Thymus (tissue), 11 donors: Measurements from ENCODE around the gene FXR1. TPM values are rescaled to one million over a fixed set of nuclear protein-coding genes. Genes with fewer than 3 reads are reported as not detected.

Experiments used
- DNase-seq, 9 donors: peaks; one replicate each; pipeline ENCODE4 v3.0.0-alpha.2; 2013; ENCODE audit warnings: low spot score in 9 of 9, low read depth in 6 of 9, missing footprints in 1 of 9
- H3K27ac ChIP-seq, 2 donors: one replicate each; pipeline ENCODE4 v1.5.1; 2013; ENCODE audit warnings: control low read depth in 1 of 2, low read depth in 1 of 2, low read length in 1 of 2, mild to moderate bottlenecking in 1 of 2, moderate library complexity in 1 of 2
- H3K27me3 ChIP-seq, 2 donors: one replicate each; pipeline ENCODE4 v1.5.1; 2013; ENCODE audit warnings: low read length in 1 of 2; ENCODE audit not compliant: control insufficient read depth in 2 of 2, insufficient read depth in 1 of 2
- H3K36me3 ChIP-seq, 2 donors: one replicate each; pipeline ENCODE4 v1.5.1; 2013; ENCODE audit warnings: low read length in 1 of 2, mild to moderate bottlenecking in 1 of 2, moderate library complexity in 1 of 2; ENCODE audit not compliant: control insufficient read depth in 2 of 2, insufficient read depth in 2 of 2
- H3K4me1 ChIP-seq, 2 donors: one replicate each; pipeline ENCODE4 v1.5.1; 2013; ENCODE audit warnings: low read length in 2 of 2; ENCODE audit not compliant: control insufficient read depth in 2 of 2, insufficient read depth in 2 of 2
- H3K4me3 ChIP-seq, 2 donors: one replicate each; pipeline ENCODE4 v1.5.1; 2013; ENCODE audit warnings: low read length in 2 of 2, control low read depth in 1 of 2, mild to moderate bottlenecking in 1 of 2
- H3K9me3 ChIP-seq, 2 donors: one replicate each; pipeline ENCODE4 v1.5.1; 2013; ENCODE audit warnings: low read length in 1 of 2, mild to moderate bottlenecking in 1 of 2; ENCODE audit not compliant: control insufficient read depth in 2 of 2, insufficient read depth in 1 of 2
- WGBS: extraction: QIAGEN DNeasy Blood & Tissue Kit; methylation state at CpG from one replicate; pipeline ENCODE4 v1.1.7; 2013; 5-methylcytosine and 5-hydroxymethylcytosine counted together
- polyA plus RNA-seq: library from polyadenylated mRNA; stranded (reverse); fragments of 200-250 nt; gene quantifications from one replicate; pipeline ENCODE4 v1.2.3, GENCODE V29; 2013
- total RNA-seq: library from RNA; stranded (reverse); fragments of 120-200 nt; gene quantifications from one replicate; pipeline ENCODE4 v1.2.4, GENCODE V29; 2013
- donor health status: healthy.

The FXR1 gene
- total and polyA plus RNA-seq, 2 donors, result 105 to 156 TPM

- H3K4me1 ChIP-seq, result no peaks in the 10 kb centered on the region
- no peaks in the 10 kb centered on the region for H3K36me3 ChIP-seq
- peaks cover 0 to 3% of the 10 kb centered on the region in 2 donors for H3K9me3 ChIP-seq
- DNase-seq, result no peak
- no peak overlapping the region for H3K4me3 ChIP-seq
- 81% methylated on average over 1 of the region's 1 CpG for WGBS
- no peak overlapping the region for H3K27ac ChIP-seq
- H3K27me3 ChIP-seq, result no peaks in the 10 kb centered on the region
Observed at GRCh38 chr3:181008796-181009195, 96.3 kb downstream of the FXR1 start.

DNA sequence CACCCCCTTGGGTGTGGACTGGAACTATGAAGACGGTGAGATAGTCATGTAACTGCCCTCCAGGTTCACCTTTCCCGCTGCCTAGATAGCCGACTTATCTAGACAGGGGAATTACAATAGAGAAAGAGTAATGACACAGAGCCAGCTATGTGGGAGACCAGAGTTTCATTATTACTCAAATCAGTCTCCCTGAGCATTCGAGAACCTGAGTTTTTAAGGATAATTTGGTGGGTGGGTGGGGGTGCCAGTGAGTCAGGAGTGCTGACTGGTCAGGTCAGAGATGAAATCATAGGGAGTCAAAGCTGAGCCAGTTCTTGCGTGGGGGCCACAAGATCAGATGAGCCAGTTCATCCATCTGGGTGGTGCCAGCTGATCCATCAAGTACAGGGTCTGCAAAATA, 96.8 kb downstream of the FXR1 start:
- no peaks in the 10 kb centered on the region for H3K4me1 ChIP-seq
- no peaks in the 10 kb centered on the region for H3K27me3 ChIP-seq

DNA sequence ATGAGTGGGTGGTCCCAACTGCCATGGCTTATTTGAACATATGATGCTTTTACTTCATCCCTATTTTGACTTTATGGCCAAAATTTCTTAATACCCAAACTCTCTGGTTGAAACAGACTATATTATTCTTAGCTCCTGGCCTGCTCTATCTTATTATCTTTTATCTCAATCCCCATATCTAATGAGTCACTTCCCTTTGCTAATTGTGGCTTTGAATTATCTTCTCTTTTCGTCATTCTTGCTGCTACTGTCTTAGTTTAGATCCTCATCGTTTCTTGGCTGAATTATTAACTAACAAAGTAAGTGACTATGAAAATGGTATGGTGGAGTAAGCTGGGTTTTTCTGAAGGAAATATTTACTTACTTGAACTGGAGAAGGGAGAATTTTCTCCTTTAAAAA, 105.2 kb downstream of the FXR1 start:
- Histone ChIP-seq H3K4me1 (no peaks in the 10 kb centered on the region), H3K4me3 (no peak overlapping the region), H3K36me3 (no peaks in the 10 kb centered on the region), H3K27ac (no peak overlapping the region), H3K27me3 (no peaks in the 10 kb centered on the region), H3K9me3 (no peaks in the 10 kb centered on the region)
- no peak for DNase-seq
- WGBS, result 60% methylated on average over 2 of the region's 2 CpGs

More for the DNA sequence above, 96.8 kb downstream of the FXR1 start:
- 87% methylated on average over 5 of the region's 5 CpGs for WGBS
- H3K36me3 ChIP-seq, result no peaks in the 10 kb centered on the region
- H3K4me3 ChIP-seq, result no peak overlapping the region
- DNase-seq, result no peak
- H3K9me3 ChIP-seq, result no peaks in the 10 kb centered on the region
- H3K27ac ChIP-seq, result no peak overlapping the region

- DNase-seq, result no peak
- H3K4me1 ChIP-seq, result no peaks in the 10 kb centered on the region
- H3K27me3 ChIP-seq, result no peaks in the 10 kb centered on the region
- H3K4me3 ChIP-seq, result no peak overlapping the region
- no peak overlapping the region for H3K27ac ChIP-seq
- H3K36me3 ChIP-seq, result no peaks in the 10 kb centered on the region
- H3K9me3 ChIP-seq, result peaks cover 0 to 8% of the 10 kb centered on the region in 2 donors
Observed at GRCh38 chr3:181025204-181025603, 112.7 kb downstream of the FXR1 start.

GRCh38 chr3:181030948-181031347, 118.5 kb downstream of the FXR1 start:
- no peak for DNase-seq

More at GRCh38 chr3:181030948-181031347, 118.5 kb downstream of the FXR1 start:
- Histone ChIP-seq H3K36me3 (no peaks in the 10 kb centered on the region), H3K27me3 (no peaks in the 10 kb centered on the region), H3K27ac (no peak overlapping the region), H3K4me3 (no peak overlapping the region), H3K4me1 (no peaks in the 10 kb centered on the region), H3K9me3 (peaks cover 0 to 4% of the 10 kb centered on the region in 2 donors)

Other genes with a start within 250 kb of the FXR1 start
- gene CCDC39, start 233.2 kb upstream of the FXR1 start, total RNA-seq, result 0.05 TPM
- 0.02 TPM for gene CCDC39, start 233.2 kb upstream of the FXR1 start, polyA plus RNA-seq
- 43.0 TPM for gene DNAJC19, start 77.1 kb downstream of the FXR1 start, total RNA-seq
- gene DNAJC19, start 77.1 kb downstream of the FXR1 start, polyA plus RNA-seq, result 57.4 TPM